GM12878 (cell line): ENCODE data around the gene ANKS1A. TPM values are rescaled to one million over a fixed set of nuclear protein-coding genes. Genes with fewer than 3 reads are reported as not detected.

ENCODE experiments used
- ATAC-seq: fragments of 200-7000 bp; cut with Tn5 transposase; 3 replicates; pipeline ENCODE4 v1.9.1; 2020; ENCODE audit warnings: mild to moderate bottlenecking, moderate library complexity
- BruUV-seq: library from RNA; stranded (reverse); fragments of 400-500 nt; replicated peaks from 2 replicates; lab custom pipeline; 2021; lab: Mats Ljungman, UMichigan
- CTCF ChIA-PET: fragments of 300-600 bp; sonication (Branson Sonifier 250); formaldehyde crosslinking; extraction: SDS; loops from one replicate; lab custom pipeline; 2021; ENCODE audit warnings: inconsistent platforms; lab: Yijun Ruan, JAX
- POLR2A ChIA-PET: fragments of 350-600 bp; formaldehyde crosslinking; extraction: SDS; loops from one replicate; lab custom pipeline; 2021; ENCODE audit warnings: inconsistent platforms; lab: Charles Lee
- RAD21 ChIA-PET: fragments of 300-600 bp; sonication (Branson Sonifier 250); formaldehyde crosslinking; loops from one replicate; lab custom pipeline; 2023; ENCODE audit warnings: antibody characterized with exemption; ENCODE audit not compliant: unreplicated experiment; lab: Charles Lee
- SMC1A ChIA-PET: fragments of 300-600 bp; sonication (Branson Sonifier 250); formaldehyde crosslinking; loops from one replicate; lab custom pipeline; 2023; ENCODE audit not compliant: unreplicated experiment, uncharacterized antibody; lab: Charles Lee
- DNase-seq: peaks from one replicate; pipeline ENCODE4 v3.0.0-alpha.2; 2011; ENCODE audit warnings: low read depth, low spot score
- FAIRE-seq: peaks from 3 replicates; lab custom pipeline; 2011; peaks lifted over from hg19 to GRCh38; lab: Jason Lieb, UNC
- H2AFZ ChIP-seq: 2 replicates; pipeline ENCODE4 v1.6.0; 2011; ENCODE audit warnings: low read depth, low read length, control low read depth; ENCODE audit not compliant: control insufficient read depth
- H3K27ac ChIP-seq: 2 replicates; pipeline ENCODE4 v1.5.1; 2011; ENCODE audit warnings: control low read depth; ENCODE audit not compliant: control insufficient read depth, insufficient read depth
- H3K27me3 ChIP-seq, 2 experiments: replicated peaks in 1 of 2; 2 replicates each; pipeline versions ENCODE4 v1.6.0 to v1.6.1; 2011; ENCODE audit warnings: low read length in 1 of 2; ENCODE audit not compliant: control insufficient read depth in 2 of 2, insufficient read depth in 2 of 2
- H3K36me3 ChIP-seq, 2 experiments: 2 replicates each; pipeline ENCODE4 v1.5.1; 2011; ENCODE audit warnings: low read length in 1 of 2; ENCODE audit not compliant: control insufficient read depth in 2 of 2, insufficient read depth in 2 of 2
- H3K4me1 ChIP-seq: 2 replicates; pipeline ENCODE4 v1.6.1; 2011; ENCODE audit warnings: mild to moderate bottlenecking, low read length, moderate library complexity, mixed read lengths; ENCODE audit not compliant: control insufficient read depth, insufficient read depth
- H3K4me2 ChIP-seq: 2 replicates; pipeline ENCODE4 v1.6.0; 2011; ENCODE audit warnings: control low read depth; ENCODE audit not compliant: control insufficient read depth, insufficient read depth
- H3K4me3 ChIP-seq: fragments of 200-600 bp; sonication (generic); 2 replicates; pipeline ENCODE4 v1.5.1; 2016
- H3K79me2 ChIP-seq: 2 replicates; pipeline ENCODE4 v1.6.0; 2011; ENCODE audit warnings: low read length; ENCODE audit not compliant: control insufficient read depth, insufficient read depth
- H3K9ac ChIP-seq: 2 replicates; pipeline ENCODE4 v1.8.0; 2011; ENCODE audit warnings: low read length, control low read depth, mixed read lengths; ENCODE audit not compliant: control insufficient read depth, insufficient read depth
- H3K9me3 ChIP-seq: replicated peaks from 3 replicates; pipeline ENCODE4 v1.5.1; 2011; ENCODE audit warnings: mild to moderate bottlenecking, low read length; ENCODE audit not compliant: control insufficient read depth, insufficient read depth
- H4K20me1 ChIP-seq: 2 replicates; pipeline ENCODE4 v1.6.0; 2011; ENCODE audit not compliant: control insufficient read depth, insufficient read depth
- FOS ChIP-seq: IDR thresholded peaks from 3 replicates; pipeline ENCODE4 v1.6.1; 2011; ENCODE audit warnings: borderline replicate concordance; ENCODE audit not compliant: insufficient read length; ENCODE audit errors: extremely low read depth
- IRF4 ChIP-seq: IDR thresholded peaks from 2 replicates; pipeline ENCODE4 v1.6.1; 2011; ENCODE audit warnings: low read depth, low read length
- SMAD5 ChIP-seq: IDR thresholded peaks from 2 replicates; pipeline ENCODE4 v1.6.1; 2016; ENCODE audit warnings: antibody characterized with exemption, low read depth
- WGBS: methylation state at CpG from one replicate; pipeline ENCODE4 v1.1.6; 2016; ENCODE audit warnings: low lambda C conversion rate; ENCODE audit not compliant: insufficient replicate concordance, insufficient coverage; ENCODE audit errors: missing lambda C conversion rate; 5-methylcytosine and 5-hydroxymethylcytosine counted together
- in situ Hi-C: fragments of 300-500 bp; cut with MboI; formaldehyde crosslinking; loops from 9 replicates; pipeline ENCODE4 v1.14.3; 2018; ENCODE audit warnings: mixed read lengths
- intact Hi-C: fragments of 100-400 bp; cut with micrococcal nuclease; formaldehyde crosslinking; loops from one replicate; pipeline ENCODE4 v1.14.2; 2022; ENCODE audit not compliant: unreplicated experiment
- polyA plus RNA-seq, 11 experiments: library from polyadenylated mRNA; depleted of rRNA in 4 of 11; unstranded in 6 of 11; stranded (reverse) in 5 of 11; fragments of >200 nt; fragmentation: Nextera tagmentation in 4 of 11; fragmentation: Illumina TruSeq in 1 of 11; extraction: Ambion mirVana in 4 of 11; extraction: Trizol in 1 of 11; gene quantifications; 1 replicate in 1 of 11; 2 replicates in 10 of 11; pipeline versions ENCODE4 v1.2.1 to v1.2.3, GENCODE V29; 2011 to 2016; ENCODE audit warnings: inconsistent platforms in 2 of 11, missing spikeins in 2 of 11, low read depth in 1 of 11
- total RNA-seq, 4 experiments: library from RNA; depleted of rRNA in 3 of 4; stranded (reverse); fragments of >200 nt in 3 of 4; fragmentation: Illumina TruSeq in 1 of 4; extraction: Trizol in 1 of 4; gene quantifications; 2 replicates each; pipeline versions ENCODE4 v1.2.1 to v1.2.3, GENCODE V29; 2013 to 2021
- TF ChIP-seq, protein P1 (sequence below): fragments of 150-350 bp; IDR thresholded peaks from 2 replicates; pipeline ENCODE4 v1.6.1; 2014; ENCODE audit warnings: mild to moderate bottlenecking, low read depth, low read length
- TF ChIP-seq, protein P2 (sequence below): fragments of 450-650 bp; IDR thresholded peaks from 2 replicates; pipeline ENCODE4 v1.6.1; 2017; ENCODE audit warnings: mild to moderate bottlenecking

The ANKS1A gene
- total and polyA plus RNA-seq, 10 of the 15 experiments (the other 5 are each of a cell fraction or from before 2014, with no cell fraction given) = 0.60 to 7.0 (median 3.0) TPM

DNA sequence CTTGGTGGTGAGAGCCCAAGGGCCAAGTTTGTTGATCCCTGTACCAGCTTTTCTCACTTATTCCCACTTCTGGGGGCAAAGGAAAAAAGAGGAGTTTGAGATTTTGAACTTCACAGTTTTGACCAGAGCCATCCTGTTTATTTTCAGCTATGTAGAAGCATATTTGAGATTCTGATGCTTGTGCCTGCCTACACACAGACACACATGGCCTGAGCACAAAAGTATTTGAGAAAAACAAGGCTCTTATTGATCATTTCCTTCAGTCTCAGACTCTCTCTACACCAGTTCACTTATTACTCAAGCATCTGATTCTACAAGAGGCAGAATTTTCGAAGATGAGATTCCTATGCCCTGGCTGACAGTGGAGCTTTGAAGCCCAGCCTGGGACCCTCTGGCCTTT lies 151.3 kb downstream of the ANKS1A start:
- no peak overlapping the region for H3K27ac ChIP-seq
- TF ChIP-seq SMAD5 (no peak), FOS (no peak), IRF4 (no peak)
- TF ChIP-seq, protein P1, sequence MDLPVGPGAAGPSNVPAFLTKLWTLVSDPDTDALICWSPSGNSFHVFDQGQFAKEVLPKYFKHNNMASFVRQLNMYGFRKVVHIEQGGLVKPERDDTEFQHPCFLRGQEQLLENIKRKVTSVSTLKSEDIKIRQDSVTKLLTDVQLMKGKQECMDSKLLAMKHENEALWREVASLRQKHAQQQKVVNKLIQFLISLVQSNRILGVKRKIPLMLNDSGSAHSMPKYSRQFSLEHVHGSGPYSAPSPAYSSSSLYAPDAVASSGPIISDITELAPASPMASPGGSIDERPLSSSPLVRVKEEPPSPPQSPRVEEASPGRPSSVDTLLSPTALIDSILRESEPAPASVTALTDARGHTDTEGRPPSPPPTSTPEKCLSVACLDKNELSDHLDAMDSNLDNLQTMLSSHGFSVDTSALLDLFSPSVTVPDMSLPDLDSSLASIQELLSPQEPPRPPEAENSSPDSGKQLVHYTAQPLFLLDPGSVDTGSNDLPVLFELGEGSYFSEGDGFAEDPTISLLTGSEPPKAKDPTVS = no peak
- TF ChIP-seq, protein P2, sequence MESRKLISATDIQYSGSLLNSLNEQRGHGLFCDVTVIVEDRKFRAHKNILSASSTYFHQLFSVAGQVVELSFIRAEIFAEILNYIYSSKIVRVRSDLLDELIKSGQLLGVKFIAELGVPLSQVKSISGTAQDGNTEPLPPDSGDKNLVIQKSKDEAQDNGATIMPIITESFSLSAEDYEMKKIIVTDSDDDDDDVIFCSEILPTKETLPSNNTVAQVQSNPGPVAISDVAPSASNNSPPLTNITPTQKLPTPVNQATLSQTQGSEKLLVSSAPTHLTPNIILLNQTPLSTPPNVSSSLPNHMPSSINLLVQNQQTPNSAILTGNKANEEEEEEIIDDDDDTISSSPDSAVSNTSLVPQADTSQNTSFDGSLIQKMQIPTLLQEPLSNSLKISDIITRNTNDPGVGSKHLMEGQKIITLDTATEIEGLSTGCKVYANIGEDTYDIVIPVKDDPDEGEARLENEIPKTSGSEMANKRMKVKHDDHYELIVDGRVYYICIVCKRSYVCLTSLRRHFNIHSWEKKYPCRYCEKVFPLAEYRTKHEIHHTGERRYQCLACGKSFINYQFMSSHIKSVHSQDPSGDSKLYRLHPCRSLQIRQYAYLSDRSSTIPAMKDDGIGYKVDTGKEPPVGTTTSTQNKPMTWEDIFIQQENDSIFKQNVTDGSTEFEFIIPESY = no peak
- no peak overlapping the region for H3K4me2 ChIP-seq
- FAIRE-seq (no peak), DNase-seq (no peak), ATAC-seq (no peak)
- no TSS peak for BruUV-seq
- ChIA-PET SMC1A (interaction anchor here (1.0 kb wide), 1 partner anchor 18 kb away, joined by 3 read pairs; no protein-coding TSS in a partner anchor), CTCF (no interaction called here), POLR2A (interaction anchor here (0.5 kb wide), 1 partner anchor 197 kb away, joined by 3 read pairs; no protein-coding TSS in a partner anchor), RAD21 (no interaction called here)
- H3K9me3 ChIP-seq = no peaks in the 10 kb centered on the region
- in situ Hi-C loops = no loop called here
- H3K27me3 ChIP-seq = no peaks in the 10 kb centered on the region
- WGBS = 100% methylated on average over 1 of the region's 1 CpG
- intact Hi-C loops = no loop called here
- H4K20me1 ChIP-seq = no peaks in the 10 kb centered on the region
- H3K36me3 ChIP-seq = no peaks in the 10 kb centered on the region
- no peak overlapping the region for H3K9ac ChIP-seq
- no peaks in the 10 kb centered on the region for H3K79me2 ChIP-seq
- H2AFZ ChIP-seq = no peak overlapping the region
- peaks cover 10% of the 10 kb centered on the region for H3K4me1 ChIP-seq
- H3K4me3 ChIP-seq = no peak overlapping the region
